NCI-H69 (cell line): Measurements from ENCODE around the gene PAF1.

Experiments used
- DNase-seq: peaks from one replicate; lab custom pipeline; 2025; lab: John Stamatoyannopoulos, UW

The PAF1 gene

GRCh38 chr19:39405958-39406655, 15.2 kb upstream of the PAF1 start:
- no peak for DNase-seq

DNA sequence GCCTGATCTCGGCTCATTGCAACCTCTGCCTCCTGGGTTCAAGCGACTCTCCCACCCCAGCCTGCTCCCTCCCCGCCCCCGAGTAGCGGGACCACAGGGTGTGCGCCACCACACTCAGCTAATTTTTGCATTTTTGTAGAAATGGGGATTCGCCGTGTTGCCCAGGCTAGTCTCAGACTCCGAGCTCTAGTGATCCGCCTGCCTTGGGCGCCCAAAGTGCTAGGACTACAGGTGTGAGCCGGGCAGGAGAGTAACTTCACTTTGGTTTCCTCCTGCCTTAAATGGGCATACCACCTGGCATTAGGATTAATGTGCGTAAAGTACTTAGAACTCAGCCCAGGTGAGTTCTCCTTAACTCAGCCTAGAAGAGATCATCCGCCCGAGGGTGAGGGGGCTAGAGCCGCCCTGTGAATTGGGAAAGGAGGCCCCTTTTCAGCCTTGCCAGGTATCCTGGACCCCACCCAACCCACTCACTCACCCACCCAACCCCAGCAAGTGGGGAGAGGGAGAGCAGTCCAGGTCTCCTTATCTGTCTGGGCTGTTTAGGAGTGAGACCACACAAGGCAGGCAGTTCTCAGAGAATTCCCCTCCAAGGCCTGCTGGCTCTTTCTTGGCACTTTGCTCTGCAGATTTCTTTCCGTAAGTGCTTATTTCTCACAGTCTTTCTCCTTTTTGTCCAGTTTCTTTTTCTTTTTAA, 14.5 kb upstream of the PAF1 start:
- DNase-seq = no peak

GRCh38 chr19:39403331-39404312, 12.7 kb upstream of the PAF1 start:
- peak; percentile 93 for DNase-seq

GRCh38 chr19:39402346-39403300, 11.7 kb upstream of the PAF1 start:
- peak; percentile 91 for DNase-seq

- no peak for DNase-seq
Observed at GRCh38 chr19:39401549-39402345, 10.8 kb upstream of the PAF1 start.

GRCh38 chr19:39401070-39401548, 10.2 kb upstream of the PAF1 start:
- no peak for DNase-seq

DNA sequence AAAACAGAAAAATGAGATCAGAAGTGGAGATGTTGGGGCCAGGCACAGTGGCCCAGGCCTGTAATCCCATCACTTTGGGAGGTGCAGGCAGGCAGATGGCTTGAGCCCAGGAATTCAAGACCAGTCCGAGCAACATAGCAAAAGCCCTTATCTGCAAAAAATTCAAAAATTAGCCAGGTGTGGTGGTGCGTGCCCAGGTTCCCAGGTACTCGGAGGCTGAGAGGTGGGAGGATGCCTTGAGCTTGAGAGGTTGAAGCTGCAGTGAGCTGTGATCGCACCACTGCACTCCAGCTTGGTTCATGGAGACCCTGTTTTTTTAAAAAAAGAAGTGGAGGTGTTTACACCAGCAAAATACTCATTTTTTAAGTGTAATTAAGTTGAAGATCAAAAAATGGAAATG, 9.2 kb upstream of the PAF1 start:
- DNase-seq = no peak

- no peak for DNase-seq
Observed at GRCh38 chr19:39399668-39400050, 8.8 kb upstream of the PAF1 start.

- no peak for DNase-seq
Observed at GRCh38 chr19:39398297-39398864, 7.5 kb upstream of the PAF1 start.

- DNase-seq = peak; percentile 81
Observed at GRCh38 chr19:39397360-39398296, 6.7 kb upstream of the PAF1 start.

GRCh38 chr19:39390451-39390750, 505 bp downstream of the PAF1 start:
- DNase-seq = no peak

GRCh38 chr19:39389631-39390414, 1.1 kb downstream of the PAF1 start:
- peak; percentile 27 for DNase-seq

- DNase-seq = no peak
Observed at GRCh38 chr19:39388657-39389056, 2.2 kb downstream of the PAF1 start.

- no peak for DNase-seq
Observed at GRCh38 chr19:39386557-39386956, 4.3 kb downstream of the PAF1 start.

GRCh38 chr19:39385629-39386411, 5.1 kb downstream of the PAF1 start:
- DNase-seq = no peak

DNA sequence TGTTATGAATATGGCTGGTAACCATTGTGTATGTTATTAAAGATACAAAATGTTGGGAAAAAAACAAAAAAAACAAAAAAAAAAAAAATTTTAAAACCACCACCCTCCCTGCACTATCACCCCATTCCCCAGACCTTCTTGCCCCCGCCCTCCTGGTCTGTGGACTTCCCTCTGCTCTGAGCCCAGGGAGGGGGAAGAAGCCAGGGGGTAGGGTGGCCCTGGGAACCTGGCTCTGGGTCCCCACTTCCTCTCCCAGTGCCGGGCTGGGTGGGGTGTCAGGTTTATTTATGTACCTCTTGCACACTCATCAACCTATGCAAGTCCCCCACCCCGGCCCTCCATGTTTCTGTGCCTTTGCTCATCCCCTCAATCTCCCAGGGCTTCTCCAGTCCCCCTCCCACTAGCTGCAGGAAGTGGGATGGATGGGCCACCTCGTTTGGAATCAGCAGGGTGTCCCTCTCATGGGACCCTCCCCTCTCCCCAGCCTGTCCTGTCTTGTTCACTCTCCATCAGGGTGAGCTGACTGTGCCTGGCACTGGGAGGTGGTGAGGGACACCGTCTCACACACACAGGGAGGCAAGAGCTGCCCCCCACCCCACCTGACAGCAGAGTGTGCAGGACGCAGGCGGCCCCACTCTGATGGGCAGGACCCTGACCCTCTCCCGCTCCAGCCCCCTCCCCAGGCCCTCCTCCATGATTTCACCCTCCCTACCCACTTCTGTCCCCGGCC, 5.9 kb downstream of the PAF1 start:
- DNase-seq = no peak
